H9 (cell line): ENCODE results near the gene CENPH. TPM values are rescaled to one million over a fixed set of nuclear protein-coding genes. Genes with fewer than 3 reads are reported as not detected.

ENCODE experiments used
- DNase-seq: peaks from one replicate; pipeline ENCODE4 v3.0.0-alpha.2; 2017
- H2AFZ ChIP-seq: one replicate; pipeline ENCODE4 v1.6.1; 2013; ENCODE audit warnings: mild to moderate bottlenecking, low read length, control low read depth, moderate library complexity
- H2AK5ac ChIP-seq: 2 replicates; pipeline ENCODE4 v1.6.1; 2013; ENCODE audit warnings: low read length, control low read depth, mixed read lengths; ENCODE audit not compliant: insufficient read length
- H2BK120ac ChIP-seq: one replicate; pipeline ENCODE4 v1.6.1; 2013; ENCODE audit warnings: low read depth, mild to moderate bottlenecking, low read length, control low read depth, inconsistent platforms; ENCODE audit not compliant: poor library complexity, severe bottlenecking
- H2BK12ac ChIP-seq: 2 replicates; pipeline ENCODE4 v1.6.1; 2013; ENCODE audit warnings: low read length, control low read depth, mixed read lengths, low read depth; ENCODE audit not compliant: insufficient read length
- H2BK15ac ChIP-seq: 2 replicates; pipeline ENCODE4 v1.6.1; 2013; ENCODE audit warnings: low read depth, low read length, control low read depth
- H2BK20ac ChIP-seq: one replicate; pipeline ENCODE4 v1.6.1; 2013; ENCODE audit warnings: low read depth, mild to moderate bottlenecking, low read length, control low read depth, inconsistent platforms; ENCODE audit not compliant: poor library complexity, severe bottlenecking
- H2BK5ac ChIP-seq: 2 replicates; pipeline ENCODE4 v1.6.1; 2013; ENCODE audit warnings: low read length, control low read depth, mixed read lengths; ENCODE audit not compliant: insufficient read length
- H3K14ac ChIP-seq: 2 replicates; pipeline ENCODE4 v1.6.1; 2013; ENCODE audit warnings: low read length, control low read depth; ENCODE audit not compliant: insufficient read depth
- H3K18ac ChIP-seq: 2 replicates; pipeline ENCODE4 v1.6.1; 2013; ENCODE audit warnings: low read depth, mild to moderate bottlenecking, mixed read lengths, low read length, control low read depth; ENCODE audit not compliant: insufficient read length
- H3K23ac ChIP-seq: 2 replicates; pipeline ENCODE4 v1.6.1; 2013; ENCODE audit warnings: low read length, control low read depth, mixed read lengths, low read depth; ENCODE audit not compliant: insufficient read length
- H3K23me2 ChIP-seq: 2 replicates; pipeline ENCODE4 v1.6.1; 2013; ENCODE audit warnings: low read depth, mild to moderate bottlenecking, mixed read lengths, low read length, control low read depth; ENCODE audit not compliant: insufficient read length, poor library complexity, severe bottlenecking
- H3K27ac ChIP-seq: 2 replicates; pipeline ENCODE4 v1.5.1; 2013; ENCODE audit warnings: low read length, control low read depth, mixed read lengths, low read depth; ENCODE audit not compliant: insufficient read length
- H3K27me3 ChIP-seq: 2 replicates; pipeline ENCODE4 v1.6.1; 2013; ENCODE audit warnings: low read length, control low read depth, inconsistent platforms; ENCODE audit not compliant: insufficient read depth
- H3K4ac ChIP-seq: 2 replicates; pipeline ENCODE4 v1.6.1; 2013; ENCODE audit warnings: low read depth, mild to moderate bottlenecking, control low read depth, inconsistent platforms, low read length, moderate library complexity
- H3K4me1 ChIP-seq: 2 replicates; pipeline ENCODE4 v1.6.1; 2013; ENCODE audit warnings: low read length, control low read depth, inconsistent platforms; ENCODE audit not compliant: insufficient read depth
- H3K4me2 ChIP-seq: 2 replicates; pipeline ENCODE4 v1.6.1; 2013; ENCODE audit warnings: low read length, control low read depth, mixed read lengths; ENCODE audit not compliant: insufficient read length, insufficient read depth
- H3K56ac ChIP-seq: 2 replicates; pipeline ENCODE4 v1.6.1; 2013; ENCODE audit warnings: low read depth, mild to moderate bottlenecking, mixed read lengths, low read length, control low read depth; ENCODE audit not compliant: insufficient read length
- H3K79me1 ChIP-seq: 2 replicates; pipeline ENCODE4 v1.6.1; 2013; ENCODE audit warnings: low read depth, mild to moderate bottlenecking, moderate library complexity, low read length, control low read depth, inconsistent platforms; ENCODE audit not compliant: insufficient read depth, poor library complexity, severe bottlenecking
- H3K79me2 ChIP-seq: 2 replicates; pipeline ENCODE4 v1.6.1; 2013; ENCODE audit warnings: low read length, control low read depth, inconsistent platforms; ENCODE audit not compliant: insufficient read depth
- H3K9ac ChIP-seq: 2 replicates; pipeline ENCODE4 v1.6.1; 2013; ENCODE audit warnings: low read length, control low read depth, mixed read lengths; ENCODE audit not compliant: insufficient read length; ENCODE audit errors: extremely low read depth
- H3K9me3 ChIP-seq: one replicate; pipeline ENCODE4 v1.6.1; 2013; ENCODE audit warnings: low read depth, low read length, inconsistent platforms; ENCODE audit not compliant: control insufficient read depth
- H3T11ph ChIP-seq: one replicate; pipeline ENCODE4 v1.6.1; 2013; ENCODE audit warnings: mild to moderate bottlenecking, low read length, control low read depth, inconsistent platforms
- H4K20me1 ChIP-seq: one replicate; pipeline ENCODE4 v1.6.1; 2013; ENCODE audit not compliant: control insufficient read depth, insufficient read length, insufficient read depth
- H4K5ac ChIP-seq: 2 replicates; pipeline ENCODE4 v1.6.1; 2013; ENCODE audit warnings: low read depth, mild to moderate bottlenecking, mixed read lengths, low read length, control low read depth; ENCODE audit not compliant: insufficient read length
- H4K8ac ChIP-seq: replicated peaks from 2 replicates; pipeline ENCODE4 v1.6.1; 2013; ENCODE audit warnings: low read length, control low read depth, mixed read lengths, low read depth; ENCODE audit not compliant: insufficient read length
- H4K91ac ChIP-seq: 2 replicates; pipeline ENCODE4 v1.6.1; 2013; ENCODE audit warnings: low read depth, mild to moderate bottlenecking, moderate library complexity, mixed read lengths, low read length, control low read depth; ENCODE audit not compliant: insufficient read length
- H3K27ac Mint-ChIP-seq, 3 experiments: 2 replicates in 2 of 3; 3 replicates in 1 of 3; pipeline ENCODE4 v1.8.0; 2020 to 2021; ENCODE audit warnings: mixed read lengths in 3 of 3, mild to moderate bottlenecking in 1 of 3, moderate library complexity in 1 of 3
- H3K27me3 Mint-ChIP-seq: 2 replicates; pipeline ENCODE4 v1.8.0; 2021; ENCODE audit warnings: low read depth, mild to moderate bottlenecking, moderate library complexity, mixed read lengths
- H3K36me3 Mint-ChIP-seq, 3 experiments: 2 replicates in 2 of 3; 3 replicates in 1 of 3; pipeline ENCODE4 v1.8.0; 2020 to 2021; ENCODE audit warnings: low read depth in 3 of 3, mixed read lengths in 3 of 3; ENCODE audit not compliant: insufficient read depth in 1 of 3
- H3K4me1 Mint-ChIP-seq, 2 experiments: 2 replicates each; pipeline ENCODE4 v1.8.0; 2020; ENCODE audit warnings: mixed read lengths in 2 of 2
- H3K4me3 Mint-ChIP-seq, 2 experiments: 2 replicates in 1 of 2; 3 replicates in 1 of 2; pipeline ENCODE4 v1.8.0; 2020 to 2021; ENCODE audit warnings: mild to moderate bottlenecking in 2 of 2, mixed read lengths in 2 of 2, moderate library complexity in 1 of 2
- H3K9me3 Mint-ChIP-seq, 2 experiments: 2 replicates in 1 of 2; 3 replicates in 1 of 2; pipeline ENCODE4 v1.8.0; 2020; ENCODE audit warnings: mild to moderate bottlenecking in 2 of 2, mixed read lengths in 2 of 2, moderate library complexity in 1 of 2
- WGBS: extraction: QIAGEN DNeasy Blood & Tissue Kit; methylation state at CpG from one replicate; pipeline ENCODE4 v1.1.7; 2013; ENCODE audit warnings: missing lambda C conversion rate, low lambda C conversion rate, mixed read lengths; ENCODE audit not compliant: insufficient read length; ENCODE audit errors: extremely low coverage; 5-methylcytosine and 5-hydroxymethylcytosine counted together
- total RNA-seq: library from RNA; stranded (reverse); gene quantifications from 2 replicates; pipeline ENCODE4 v1.2.1, GENCODE V29; 2021
- TF ChIP-seq, protein P1 (sequence below): fragments of 200-600 bp; sonication (generic); conservative IDR thresholded peaks from 3 replicates; pipeline ENCODE4 v1.8.0; 2021; ENCODE audit warnings: antibody characterized with exemption, mild to moderate bottlenecking

CENPH gene
- total RNA-seq, 1 experiment from 2014 or later = 82.8 TPM

DNA sequence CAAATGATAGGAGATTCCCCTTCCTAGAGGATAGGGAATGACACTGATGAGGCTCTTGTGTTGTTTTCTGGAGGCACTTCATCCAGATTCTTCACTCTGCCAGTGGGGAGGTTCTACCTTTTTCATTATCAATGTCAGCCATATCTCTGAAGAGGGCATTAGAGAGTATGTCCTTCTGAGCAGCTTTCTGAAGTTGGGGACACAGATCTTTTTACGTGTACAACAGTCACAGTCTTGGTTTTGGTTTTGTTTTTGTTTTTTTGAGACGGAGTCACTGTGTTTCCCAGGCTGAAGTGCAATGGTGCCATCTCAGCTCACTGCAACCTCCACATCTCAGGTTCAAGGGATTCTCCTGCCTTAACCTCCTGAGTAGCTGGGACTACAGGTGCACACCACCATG is 22.6 kb downstream of the CENPH start:
- H3K9ac ChIP-seq = no peak overlapping the region
- WGBS = no CpG with 5 or more reads among the region's 2 CpGs
- H4K91ac ChIP-seq = no peak overlapping the region
- H2BK15ac ChIP-seq = no peak overlapping the region
- H2AK5ac ChIP-seq = no peak overlapping the region
- H3K14ac ChIP-seq = no peak overlapping the region
- H4K8ac ChIP-seq = no peak overlapping the region
- no peak overlapping the region for H2AFZ ChIP-seq
- H2BK120ac ChIP-seq = no peak overlapping the region
- DNase-seq = no peak
- no peak overlapping the region for H2BK12ac ChIP-seq
- peaks cover 0 to 1% of the 10 kb centered on the region in 2 experiments; a peak in 2 of 4 replicates for H3K4me1 Mint-ChIP-seq
- peaks cover 13 to 43% (median 39%) of the 10 kb centered on the region in 3 experiments; a peak in 6 of 7 replicates for H3K36me3 Mint-ChIP-seq
- no peak overlapping the region for H3K4ac ChIP-seq
- H3K18ac ChIP-seq = no peak overlapping the region
- no peaks in the 10 kb centered on the region for H3K23me2 ChIP-seq
- H3K4me2 ChIP-seq = no peak overlapping the region
- no peaks in the 10 kb centered on the region for H3K27me3 Mint-ChIP-seq
- no peak overlapping the region for H3T11ph ChIP-seq
- H3K56ac ChIP-seq = no peak overlapping the region
- no peak overlapping the region for H2BK5ac ChIP-seq
- no peaks in the 10 kb centered on the region for H3K9me3 ChIP-seq
- no peak overlapping the region for H3K23ac ChIP-seq
- H3K9me3 Mint-ChIP-seq = no peaks in the 10 kb centered on the region
- TF ChIP-seq, protein P1, sequence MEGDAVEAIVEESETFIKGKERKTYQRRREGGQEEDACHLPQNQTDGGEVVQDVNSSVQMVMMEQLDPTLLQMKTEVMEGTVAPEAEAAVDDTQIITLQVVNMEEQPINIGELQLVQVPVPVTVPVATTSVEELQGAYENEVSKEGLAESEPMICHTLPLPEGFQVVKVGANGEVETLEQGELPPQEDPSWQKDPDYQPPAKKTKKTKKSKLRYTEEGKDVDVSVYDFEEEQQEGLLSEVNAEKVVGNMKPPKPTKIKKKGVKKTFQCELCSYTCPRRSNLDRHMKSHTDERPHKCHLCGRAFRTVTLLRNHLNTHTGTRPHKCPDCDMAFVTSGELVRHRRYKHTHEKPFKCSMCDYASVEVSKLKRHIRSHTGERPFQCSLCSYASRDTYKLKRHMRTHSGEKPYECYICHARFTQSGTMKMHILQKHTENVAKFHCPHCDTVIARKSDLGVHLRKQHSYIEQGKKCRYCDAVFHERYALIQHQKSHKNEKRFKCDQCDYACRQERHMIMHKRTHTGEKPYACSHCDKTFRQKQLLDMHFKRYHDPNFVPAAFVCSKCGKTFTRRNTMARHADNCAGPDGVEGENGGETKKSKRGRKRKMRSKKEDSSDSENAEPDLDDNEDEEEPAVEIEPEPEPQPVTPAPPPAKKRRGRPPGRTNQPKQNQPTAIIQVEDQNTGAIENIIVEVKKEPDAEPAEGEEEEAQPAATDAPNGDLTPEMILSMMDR = no peak
- no peak overlapping the region for H3K27ac ChIP-seq
- H3K79me2 ChIP-seq = no peaks in the 10 kb centered on the region
- H3K27me3 ChIP-seq = no peaks in the 10 kb centered on the region
- H4K20me1 ChIP-seq = no peaks in the 10 kb centered on the region
- no peaks in the 10 kb centered on the region for H3K4me1 ChIP-seq
- no peaks in the 10 kb centered on the region for H3K79me1 ChIP-seq
- H3K4me3 Mint-ChIP-seq = no peak overlapping the region
- H4K5ac ChIP-seq = no peak overlapping the region
- H2BK20ac ChIP-seq = no peak overlapping the region
- H3K27ac Mint-ChIP-seq = no peak overlapping the region
